Measurements from ENCODE around the gene FBXL17.

Gene FBXL17

DNA sequence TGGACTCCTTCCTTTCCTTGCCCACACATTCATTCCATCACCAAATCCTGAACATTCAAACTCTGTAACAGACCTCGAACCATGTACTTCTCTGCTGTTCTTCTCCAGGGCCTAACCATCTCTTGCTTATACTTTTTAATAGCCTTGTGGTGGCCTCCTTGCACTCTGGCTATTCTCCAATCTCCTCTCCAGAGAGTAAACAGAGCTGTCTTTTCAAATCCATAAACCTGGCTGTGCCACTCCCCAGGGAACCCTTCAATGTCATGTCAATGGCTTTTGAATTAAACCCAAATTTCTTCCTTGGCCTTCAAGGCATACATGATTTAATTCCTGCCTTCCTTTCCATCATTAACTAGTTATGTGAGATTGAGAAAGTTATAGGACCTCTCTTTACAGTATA, 433.5 kb downstream of the FBXL17 start:
- peak overlapping the region; percentile 19 for H3K27ac ChIP-seq
- TF ChIP-seq, protein P1, sequence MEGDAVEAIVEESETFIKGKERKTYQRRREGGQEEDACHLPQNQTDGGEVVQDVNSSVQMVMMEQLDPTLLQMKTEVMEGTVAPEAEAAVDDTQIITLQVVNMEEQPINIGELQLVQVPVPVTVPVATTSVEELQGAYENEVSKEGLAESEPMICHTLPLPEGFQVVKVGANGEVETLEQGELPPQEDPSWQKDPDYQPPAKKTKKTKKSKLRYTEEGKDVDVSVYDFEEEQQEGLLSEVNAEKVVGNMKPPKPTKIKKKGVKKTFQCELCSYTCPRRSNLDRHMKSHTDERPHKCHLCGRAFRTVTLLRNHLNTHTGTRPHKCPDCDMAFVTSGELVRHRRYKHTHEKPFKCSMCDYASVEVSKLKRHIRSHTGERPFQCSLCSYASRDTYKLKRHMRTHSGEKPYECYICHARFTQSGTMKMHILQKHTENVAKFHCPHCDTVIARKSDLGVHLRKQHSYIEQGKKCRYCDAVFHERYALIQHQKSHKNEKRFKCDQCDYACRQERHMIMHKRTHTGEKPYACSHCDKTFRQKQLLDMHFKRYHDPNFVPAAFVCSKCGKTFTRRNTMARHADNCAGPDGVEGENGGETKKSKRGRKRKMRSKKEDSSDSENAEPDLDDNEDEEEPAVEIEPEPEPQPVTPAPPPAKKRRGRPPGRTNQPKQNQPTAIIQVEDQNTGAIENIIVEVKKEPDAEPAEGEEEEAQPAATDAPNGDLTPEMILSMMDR (conservative IDR thresholded peaks at IDR 0.05), result no peak

DNA sequence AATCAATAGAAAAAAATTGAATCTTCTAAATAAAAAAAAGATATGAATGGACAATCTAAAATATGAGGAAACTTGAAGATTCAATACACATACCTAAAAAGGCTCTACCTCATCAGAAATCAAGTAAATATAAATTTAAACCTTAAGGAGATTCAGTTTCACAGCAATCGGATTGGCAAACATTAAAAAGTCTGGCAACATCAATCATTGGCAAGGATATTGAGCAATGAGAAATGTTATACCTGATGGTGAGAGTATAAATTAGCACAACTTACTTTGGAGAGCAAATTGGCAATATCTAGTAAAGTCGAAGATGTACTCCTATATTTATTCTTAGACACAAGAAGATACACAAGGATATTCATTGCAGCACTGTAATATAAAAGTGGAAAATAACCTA, 436.8 kb downstream of the FBXL17 start:
- TF ChIP-seq, protein P1 (conservative IDR thresholded peaks at IDR 0.05), result no peak
- H3K27ac ChIP-seq, result no peak overlapping the region

DNA sequence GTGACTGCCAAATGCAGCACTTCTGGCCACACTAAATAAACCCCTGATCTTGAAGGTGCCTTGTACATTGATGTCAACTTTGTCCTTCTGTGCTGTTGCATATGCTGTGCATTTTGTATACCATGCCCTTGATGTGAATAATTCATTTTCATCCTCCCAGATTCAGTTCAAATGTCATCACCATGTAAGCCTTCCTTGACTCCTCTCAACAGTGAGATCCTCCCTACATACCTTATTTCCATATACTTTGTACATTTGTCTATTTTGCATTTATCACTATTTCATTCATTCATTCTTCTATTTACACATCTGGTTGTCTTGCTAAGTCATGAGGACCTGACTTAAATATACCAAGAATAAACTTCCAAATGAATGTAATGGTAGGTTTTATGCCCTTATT, 438.0 kb downstream of the FBXL17 start:
- no peak overlapping the region for H3K27ac ChIP-seq
- TF ChIP-seq, protein P1 (conservative IDR thresholded peaks at IDR 0.05), result no peak

DNA sequence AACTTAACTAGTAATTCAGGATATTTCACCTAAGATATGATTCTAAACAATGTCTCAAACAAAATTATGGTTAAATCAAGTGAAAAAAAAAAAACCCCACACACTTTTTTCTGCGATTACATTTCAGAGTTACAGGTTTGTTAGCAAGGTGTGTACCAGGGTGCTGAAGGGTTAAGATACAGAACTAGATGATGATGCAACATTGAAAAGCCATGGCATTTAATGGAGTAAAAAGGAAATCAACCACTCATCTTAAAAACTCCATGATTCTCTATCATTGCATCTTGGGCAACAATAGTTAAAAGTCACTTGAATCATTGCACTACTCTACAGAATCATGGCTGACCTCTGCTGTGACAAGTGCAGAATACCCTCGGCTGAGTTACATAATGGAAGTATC, 440.9 kb downstream of the FBXL17 start:
- H3K27ac ChIP-seq, result no peak overlapping the region

DNA sequence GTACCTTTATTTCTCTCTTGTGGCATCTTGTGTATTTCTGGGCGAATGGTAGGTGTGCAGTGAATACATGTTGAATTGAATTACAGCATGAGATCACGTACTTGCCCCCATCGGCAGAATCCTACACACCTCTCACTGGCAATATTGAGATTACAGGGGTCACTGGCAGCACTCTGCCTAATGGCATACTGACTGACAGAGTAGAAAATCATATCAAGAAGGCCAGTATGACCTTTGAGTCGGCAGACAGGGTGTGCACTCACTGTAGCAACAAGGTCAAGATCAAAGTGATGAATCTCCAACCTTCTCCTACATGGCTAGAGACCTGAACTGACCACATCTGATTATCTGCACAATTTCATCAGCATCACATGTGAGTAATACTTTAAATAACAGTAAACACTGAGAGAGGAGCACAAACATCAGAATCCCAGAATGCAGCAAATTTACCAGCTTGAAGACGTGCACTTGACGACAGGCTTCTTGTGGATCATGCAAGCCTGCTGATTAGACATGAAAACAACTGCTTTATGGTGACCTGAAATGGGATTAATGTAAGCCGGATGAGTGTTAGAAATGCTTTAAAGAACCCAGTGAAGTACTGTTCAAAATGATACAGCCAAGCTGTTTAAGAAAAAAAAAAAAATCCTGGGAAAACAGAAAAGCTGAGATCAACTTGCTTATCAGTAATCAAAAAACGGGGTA, 444.1 kb downstream of the FBXL17 start:
- no peak overlapping the region for H3K27ac ChIP-seq
- TF ChIP-seq, protein P1 (conservative IDR thresholded peaks at IDR 0.05), result no peak

More for the DNA sequence above, 440.9 kb downstream of the FBXL17 start:
- TF ChIP-seq, protein P1 (conservative IDR thresholded peaks at IDR 0.05), result no peak

DNA sequence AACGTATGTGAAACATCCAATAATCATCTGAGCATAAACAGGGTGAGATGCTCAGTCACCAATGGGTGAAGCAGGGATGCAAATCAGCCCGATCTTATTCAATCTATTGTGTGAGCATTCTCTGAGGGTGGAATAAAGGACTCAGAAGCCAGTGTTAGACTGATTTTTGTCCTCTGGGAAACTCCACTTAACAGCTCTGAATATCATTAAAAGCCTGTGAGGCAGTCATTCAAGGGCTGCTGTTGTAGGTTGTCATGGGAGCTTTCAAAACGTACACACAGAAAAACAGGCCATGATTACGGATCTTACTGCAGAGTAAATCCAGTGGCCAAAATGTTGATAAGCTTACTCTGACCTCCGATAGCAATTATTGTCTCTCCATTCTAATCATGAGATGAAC, 444.7 kb downstream of the FBXL17 start:
- TF ChIP-seq, protein P1 (conservative IDR thresholded peaks at IDR 0.05), result no peak
- H3K27ac ChIP-seq, result no peak overlapping the region

DNA sequence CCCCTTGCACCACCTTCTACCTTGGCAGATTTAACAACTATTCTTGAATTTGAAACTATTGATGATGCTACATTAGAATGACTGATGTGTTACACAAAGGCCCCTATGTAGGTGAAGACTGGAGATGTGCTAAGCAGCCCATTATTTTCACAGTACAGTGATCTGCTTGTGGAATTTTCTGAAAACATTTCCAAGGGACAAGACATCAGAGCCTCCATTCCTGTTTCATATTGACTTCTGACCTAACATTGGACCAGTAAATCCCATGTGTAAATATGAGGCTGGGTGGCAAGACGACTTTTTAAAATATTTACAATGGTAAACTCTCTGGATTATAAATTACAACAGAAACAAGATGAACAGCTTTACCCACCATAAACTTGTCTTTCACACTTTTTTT, 445.4 kb downstream of the FBXL17 start:
- H3K27ac ChIP-seq, result no peak overlapping the region
- TF ChIP-seq, protein P1 (conservative IDR thresholded peaks at IDR 0.05), result no peak

Measured in VCaP (cell line).